GOT3 (cell line): Measurements from ENCODE around the gene CCDC174.

Experiments used
- DNase-seq: peaks from one replicate; lab custom pipeline; 2025; ENCODE audit warnings: mixed read lengths; lab: John Stamatoyannopoulos, UW

CCDC174 gene

GRCh38 chr3:14625443-14625842, 26.1 kb upstream of the CCDC174 start:
- DNase-seq: no peak

DNA sequence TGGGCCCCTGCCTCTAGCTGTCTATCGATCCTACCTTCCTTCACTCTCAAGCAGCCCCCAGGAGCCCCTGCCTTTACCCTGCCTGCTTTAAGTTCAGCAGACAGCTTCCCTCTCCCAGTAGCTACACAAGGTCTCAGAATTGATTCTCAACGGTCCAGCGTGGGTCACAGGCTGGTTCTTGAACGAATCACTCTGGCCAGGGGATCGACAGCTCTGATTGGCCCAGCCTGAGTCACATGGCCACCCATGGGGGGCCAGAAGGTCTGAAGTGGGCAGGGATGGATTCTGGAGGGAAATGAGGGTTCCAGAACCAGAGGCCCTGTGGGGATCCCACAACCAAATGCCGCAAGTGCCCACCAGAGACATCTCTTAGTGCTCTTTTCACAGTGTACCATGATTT, 23.7 kb upstream of the CCDC174 start:
- no peak for DNase-seq

- DNase-seq: no peak
Observed at GRCh38 chr3:14628406-14628805, 23.2 kb upstream of the CCDC174 start.

DNA sequence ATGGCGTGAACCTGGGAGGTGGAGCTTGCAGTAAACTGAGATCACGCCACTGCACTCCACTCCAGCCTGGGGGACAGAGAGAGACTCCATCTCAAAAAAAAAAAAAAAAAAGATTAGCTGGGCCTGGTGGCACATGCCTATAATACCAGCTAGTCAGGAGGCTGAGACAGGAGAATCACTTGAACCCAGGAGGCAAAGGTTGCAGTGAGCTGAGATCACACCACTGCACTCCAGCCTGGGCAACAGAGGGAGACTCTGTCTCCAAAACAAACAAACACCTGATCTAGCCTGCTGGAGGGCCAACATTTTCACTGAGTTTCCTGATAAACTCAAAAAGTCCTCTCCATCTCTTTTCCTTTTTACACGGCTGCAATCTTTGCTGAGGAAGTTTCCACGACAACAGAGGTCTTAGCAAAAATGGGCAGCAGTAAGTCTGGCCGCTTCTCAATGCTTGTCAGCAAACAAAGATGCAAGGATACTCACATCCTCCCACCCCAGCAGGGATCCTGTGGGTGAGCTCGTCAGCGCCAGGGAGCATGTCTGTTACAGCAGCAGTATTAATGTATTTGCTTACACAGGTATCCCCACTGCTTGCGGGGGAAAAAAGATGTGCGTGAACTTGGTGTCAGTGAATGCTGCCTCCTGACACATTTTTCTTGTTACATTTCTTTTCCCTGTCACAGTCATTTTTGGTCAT, 21.0 kb upstream of the CCDC174 start:
- DNase-seq: no peak

DNA sequence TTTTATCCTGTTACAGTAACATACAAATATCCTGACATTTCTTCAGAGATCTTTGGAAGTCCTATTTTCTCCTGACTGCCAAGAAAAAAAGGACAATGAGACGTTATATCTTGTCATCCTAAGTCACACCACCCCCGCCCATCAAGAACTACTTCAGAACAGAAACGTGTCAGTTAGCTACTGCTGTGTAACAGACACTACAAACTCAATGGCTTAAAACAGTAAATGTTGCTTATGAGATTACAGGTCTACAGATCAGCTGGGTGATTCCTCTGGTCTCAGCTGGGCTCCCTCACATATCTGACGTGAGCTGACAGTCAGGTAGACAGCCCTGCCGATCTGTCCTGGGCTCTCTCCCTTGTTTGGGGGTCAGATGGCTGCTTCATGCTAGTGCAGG, 20.5 kb upstream of the CCDC174 start:
- DNase-seq: no peak

GRCh38 chr3:14631687-14632441, 19.7 kb upstream of the CCDC174 start:
- no peak for DNase-seq

DNA sequence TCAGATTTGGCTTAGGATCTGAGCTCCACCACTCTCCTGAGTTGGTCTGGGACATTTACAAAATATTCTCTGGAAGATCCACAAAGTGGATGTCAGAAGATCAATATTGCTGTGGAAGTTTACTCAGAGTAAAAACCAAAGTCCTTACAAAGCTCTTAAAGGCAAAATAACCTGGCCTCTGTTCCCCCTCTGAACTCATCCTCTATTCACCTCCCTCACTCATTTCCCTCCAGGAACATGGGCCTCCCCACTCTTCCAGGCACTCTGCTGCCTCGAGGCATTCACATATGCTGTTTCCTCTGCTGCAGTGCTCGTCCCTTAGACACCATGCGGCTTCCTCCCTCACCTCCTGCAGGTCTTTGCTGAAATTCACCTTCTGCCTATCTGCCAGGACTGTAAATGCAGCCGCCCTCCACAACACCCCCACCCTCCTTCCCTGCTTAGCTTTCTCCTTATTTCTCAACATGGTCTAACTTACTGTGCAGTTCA, 19.1 kb upstream of the CCDC174 start:
- DNase-seq: no peak

- no peak for DNase-seq
Observed at GRCh38 chr3:14633417-14633816, 18.1 kb upstream of the CCDC174 start.

DNA sequence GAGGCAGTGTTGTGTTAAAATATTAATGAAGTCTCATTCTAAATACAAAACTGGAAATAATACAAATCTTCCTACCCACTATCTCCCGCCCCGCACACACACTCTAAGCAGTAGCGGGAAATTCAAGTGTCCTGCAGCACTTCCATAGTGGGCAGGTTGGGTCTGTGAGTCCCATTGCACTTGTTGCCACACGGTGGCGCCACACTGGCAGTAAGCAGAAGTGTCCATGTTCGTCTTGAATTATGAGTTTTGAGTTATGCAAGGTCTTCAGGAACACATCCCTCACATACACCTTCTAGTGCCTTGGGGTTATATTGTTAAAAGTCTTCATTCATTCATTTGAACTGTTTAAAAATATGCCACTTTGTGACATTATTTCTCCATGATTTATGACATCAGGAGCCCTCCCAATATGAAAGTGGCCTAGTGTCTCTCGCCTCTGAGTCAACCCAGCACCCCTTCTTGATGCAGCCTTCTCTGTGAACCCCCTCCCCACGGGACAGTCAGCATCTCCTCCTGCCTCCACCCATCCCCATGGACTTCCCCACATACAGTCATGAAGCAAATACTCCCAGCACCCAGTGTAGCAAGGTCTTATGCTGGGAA, 17.6 kb upstream of the CCDC174 start:
- no peak for DNase-seq

GRCh38 chr3:14634763-14635400, 16.7 kb upstream of the CCDC174 start:
- DNase-seq: no peak

DNA sequence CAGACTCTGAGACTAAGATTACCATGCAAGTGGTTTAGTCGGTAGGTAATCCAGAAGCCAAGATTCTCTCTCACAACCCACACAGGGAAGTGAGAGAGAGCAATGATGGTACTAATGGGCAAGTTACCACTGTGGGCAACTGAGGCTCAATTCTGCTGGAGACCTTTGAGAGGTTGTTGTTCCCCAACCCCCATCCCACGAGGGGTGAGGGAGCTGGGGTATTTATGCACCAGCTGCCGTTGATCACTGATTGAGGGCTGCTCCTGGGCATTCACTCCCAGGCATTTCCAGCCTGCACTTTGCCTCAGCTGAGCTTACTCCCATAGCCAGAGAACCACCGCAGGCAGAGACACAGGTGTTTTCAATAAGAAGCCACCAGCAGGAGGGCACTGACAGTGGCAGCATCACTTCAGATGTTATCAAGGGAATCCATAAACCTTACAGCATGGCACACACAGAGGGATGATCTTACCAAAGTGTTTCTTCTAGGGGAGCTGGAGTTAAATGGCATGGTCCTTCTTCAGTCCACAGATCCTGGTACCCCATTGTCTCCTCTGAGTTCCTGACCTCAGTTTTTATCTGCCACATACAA, 15.0 kb upstream of the CCDC174 start:
- DNase-seq: no peak

DNA sequence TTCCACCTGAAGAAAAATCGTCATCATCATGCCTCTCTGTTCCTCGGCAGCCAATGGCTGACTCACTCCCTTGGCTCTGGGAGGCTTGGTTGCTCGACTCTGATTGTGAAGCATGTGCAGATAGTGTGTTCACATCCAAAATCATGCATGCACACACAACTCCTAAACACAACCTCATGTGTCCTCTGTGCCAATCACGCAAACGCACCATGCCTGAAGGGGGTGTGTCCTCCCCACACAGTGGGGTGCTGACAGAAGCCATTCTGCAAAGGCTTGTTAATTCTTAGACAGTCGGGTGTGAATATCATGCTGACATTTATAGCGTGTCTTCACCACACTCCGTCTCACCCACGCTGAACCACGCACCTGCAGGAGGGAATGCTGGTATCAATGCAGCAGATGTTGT, 11.4 kb upstream of the CCDC174 start:
- DNase-seq: no peak

GRCh38 chr3:14640734-14641133, 10.8 kb upstream of the CCDC174 start:
- no peak for DNase-seq

- no peak for DNase-seq
Observed at GRCh38 chr3:14641346-14641745, 10.2 kb upstream of the CCDC174 start.

GRCh38 chr3:14645453-14645852, 6.1 kb upstream of the CCDC174 start:
- no peak for DNase-seq

DNA sequence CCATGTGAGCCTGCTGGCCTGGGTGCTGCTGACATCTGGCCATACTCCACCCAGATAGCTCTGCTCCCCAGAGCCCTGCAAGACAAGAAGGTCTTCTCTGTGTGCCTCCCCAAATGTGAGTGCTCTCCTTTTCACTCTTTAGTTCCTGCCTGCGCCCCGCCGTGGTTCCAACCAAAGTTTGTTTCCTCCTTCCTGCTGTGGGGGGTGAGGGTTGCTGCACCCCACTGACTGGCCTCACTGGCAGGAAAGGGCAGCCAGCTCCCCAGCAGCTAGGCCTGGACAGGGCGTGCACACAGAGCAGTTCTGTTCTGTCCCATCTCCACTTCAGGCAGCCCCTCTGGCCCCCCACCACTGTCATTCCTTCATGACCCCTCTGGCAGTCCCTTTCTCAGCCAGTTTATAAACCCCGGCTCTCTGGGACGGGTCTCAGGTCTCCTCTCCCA, 5.4 kb upstream of the CCDC174 start:
- DNase-seq: no peak

- no peak for DNase-seq
Observed at GRCh38 chr3:14646589-14647413, 4.8 kb upstream of the CCDC174 start.

DNA sequence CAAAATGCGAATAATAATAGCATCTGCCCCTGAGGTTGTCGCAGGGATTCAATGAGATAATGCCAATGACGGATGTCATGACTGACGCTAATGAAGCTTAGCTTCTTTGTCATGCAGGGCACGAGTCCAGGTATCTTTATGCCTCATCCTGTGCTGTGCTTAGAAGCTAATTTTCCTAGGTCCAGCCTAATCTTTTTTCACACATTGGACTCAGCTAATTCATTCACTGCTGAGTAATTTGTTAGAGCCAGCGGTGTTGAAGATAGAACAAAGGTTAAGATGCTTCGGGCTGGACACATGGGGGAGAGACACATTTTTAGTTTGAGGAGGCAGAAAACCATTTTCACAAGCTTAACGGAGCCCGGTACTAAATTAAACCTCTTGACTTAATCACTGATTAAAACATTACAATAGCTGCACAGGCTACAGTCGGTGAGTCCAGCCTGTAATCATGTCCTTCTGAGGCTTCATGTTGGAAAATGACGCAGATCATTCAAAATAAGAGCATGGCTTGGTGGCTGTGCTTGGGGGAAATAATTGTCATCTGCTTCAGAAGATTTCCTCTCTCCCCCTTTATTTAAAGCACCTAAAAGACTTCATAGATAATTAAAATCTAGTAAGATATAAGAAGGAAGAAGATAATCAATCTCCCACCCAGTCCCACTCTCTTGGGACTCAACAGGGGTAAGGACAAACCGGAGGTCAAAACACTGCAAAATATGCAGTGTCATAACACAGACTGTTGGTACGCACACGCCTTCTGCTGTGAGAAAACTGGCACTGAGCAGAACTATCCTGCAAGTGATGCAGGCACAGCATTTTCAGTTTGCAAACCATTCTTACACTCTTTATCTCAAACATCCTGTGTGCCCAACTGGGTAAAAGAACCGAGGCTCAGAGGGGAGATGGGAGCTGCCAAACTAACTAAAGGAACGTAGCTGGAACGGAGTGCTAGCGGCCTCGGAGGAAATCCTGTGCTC, 3.3 kb upstream of the CCDC174 start:
- no peak for DNase-seq

- no peak for DNase-seq
Observed at GRCh38 chr3:14649466-14649865, 2.1 kb upstream of the CCDC174 start.

- no peak for DNase-seq
Observed at GRCh38 chr3:14650193-14650592, 1.4 kb upstream of the CCDC174 start.
